ENCODE data around the gene GLTP.
A peak's percentile ranks its signal among the peaks of the same experiment; 100 is the strongest.

Gene GLTP

GRCh38 chr12:109910254-109910968 is 30.1 kb upstream of the GLTP start:
- DNase-seq (ENCODE audit: low read depth) = no peak
- H3K4me3 ChIP-seq (ENCODE audit: low read depth, low read length) = no peak overlapping the region
- TF ChIP-seq POLR2A (IDR thresholded peaks at IDR 0.05; ENCODE audit: extremely low read depth, insufficient read length) (no peak), CTCF (IDR thresholded peaks at IDR 0.05; ENCODE audit: low read depth, low read length) (no peak), MYC (IDR thresholded peaks at IDR 0.05; ENCODE audit: low read depth, low read length) (no peak)
- TF ChIP-seq, protein P1, sequence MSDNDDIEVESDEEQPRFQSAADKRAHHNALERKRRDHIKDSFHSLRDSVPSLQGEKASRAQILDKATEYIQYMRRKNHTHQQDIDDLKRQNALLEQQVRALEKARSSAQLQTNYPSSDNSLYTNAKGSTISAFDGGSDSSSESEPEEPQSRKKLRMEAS (IDR thresholded peaks at IDR 0.05; ENCODE audit: low read depth, low read length) = no peak

GRCh38 chr12:109905301-109905700 is 25.0 kb upstream of the GLTP start:
- no peak overlapping the region for H3K4me3 ChIP-seq (ENCODE audit: low read depth, low read length)
- no peak for TF ChIP-seq MYC (IDR thresholded peaks at IDR 0.05; ENCODE audit: low read depth, low read length)
- TF ChIP-seq, protein P1 (IDR thresholded peaks at IDR 0.05; ENCODE audit: low read depth, low read length) = no peak
- no peak for TF ChIP-seq POLR2A (IDR thresholded peaks at IDR 0.05; ENCODE audit: extremely low read depth, insufficient read length)
- TF ChIP-seq CTCF (IDR thresholded peaks at IDR 0.05; ENCODE audit: low read depth, low read length) = no peak
- DNase-seq (ENCODE audit: low read depth) = no peak

GRCh38 chr12:109902891-109903418 is 22.6 kb upstream of the GLTP start:
- H3K4me3 ChIP-seq (ENCODE audit: low read depth, low read length) = no peak overlapping the region
- no peak for DNase-seq (ENCODE audit: low read depth)
- TF ChIP-seq CTCF (IDR thresholded peaks at IDR 0.05; ENCODE audit: low read depth, low read length) (no peak), MYC (IDR thresholded peaks at IDR 0.05; ENCODE audit: low read depth, low read length) (no peak), POLR2A (IDR thresholded peaks at IDR 0.05; ENCODE audit: extremely low read depth, insufficient read length) (no peak)
- TF ChIP-seq, protein P1 (IDR thresholded peaks at IDR 0.05; ENCODE audit: low read depth, low read length) = no peak

- H3K4me3 ChIP-seq (ENCODE audit: low read depth, low read length) = peak overlapping the region; percentile 85
- DNase-seq (ENCODE audit: low read depth) = peak; percentile 73
Measured at GRCh38 chr12:109900752-109901580, 20.6 kb upstream of the GLTP start.

More at GRCh38 chr12:109900752-109901580, 20.6 kb upstream of the GLTP start:
- TF ChIP-seq MYC (IDR thresholded peaks at IDR 0.05; ENCODE audit: low read depth, low read length) = no peak
- no peak for TF ChIP-seq POLR2A (IDR thresholded peaks at IDR 0.05; ENCODE audit: extremely low read depth, insufficient read length)
- TF ChIP-seq, protein P1 (IDR thresholded peaks at IDR 0.05; ENCODE audit: low read depth, low read length) = no peak
- TF ChIP-seq CTCF (IDR thresholded peaks at IDR 0.05; ENCODE audit: low read depth, low read length) = no peak

Data from NB4 (cell line).